Dedifferentiated amniotic fluid mesenchymal stem cell (primary cell): ENCODE measurements around the gene LIFR.
A peak's percentile ranks its signal among the peaks of the same experiment; 100 is the strongest.

ENCODE experiments used
- DNase-seq: peaks from one replicate; pipeline ENCODE4 v3.0.0-alpha.2; 2016; ENCODE audit errors: extremely low spot score

Gene LIFR

GRCh38 chr5:38551030-38552017 is 5.1 kb downstream of the LIFR start:
- DNase-seq = peak; percentile 67

GRCh38 chr5:38548064-38548759 is 8.2 kb downstream of the LIFR start:
- DNase-seq = no peak

DNA sequence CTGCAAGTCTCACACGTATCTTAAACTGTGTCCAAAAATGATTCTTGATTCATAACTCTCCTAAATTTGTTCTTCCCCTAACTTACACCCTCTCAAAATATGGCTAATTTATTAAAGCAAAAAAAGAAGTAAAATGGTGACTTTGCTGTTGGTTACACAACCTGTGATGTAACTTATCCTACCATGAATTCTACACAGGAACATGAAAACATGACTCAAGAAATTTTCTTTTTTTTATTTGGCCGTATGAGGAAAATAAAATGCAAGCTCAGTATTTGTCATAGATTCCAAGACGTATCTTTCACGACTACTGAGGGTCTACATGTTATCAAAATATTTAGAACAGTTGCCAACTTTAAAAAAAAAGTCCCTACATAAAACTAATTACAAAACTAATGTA is 9.2 kb downstream of the LIFR start:
- DNase-seq = no peak

DNA sequence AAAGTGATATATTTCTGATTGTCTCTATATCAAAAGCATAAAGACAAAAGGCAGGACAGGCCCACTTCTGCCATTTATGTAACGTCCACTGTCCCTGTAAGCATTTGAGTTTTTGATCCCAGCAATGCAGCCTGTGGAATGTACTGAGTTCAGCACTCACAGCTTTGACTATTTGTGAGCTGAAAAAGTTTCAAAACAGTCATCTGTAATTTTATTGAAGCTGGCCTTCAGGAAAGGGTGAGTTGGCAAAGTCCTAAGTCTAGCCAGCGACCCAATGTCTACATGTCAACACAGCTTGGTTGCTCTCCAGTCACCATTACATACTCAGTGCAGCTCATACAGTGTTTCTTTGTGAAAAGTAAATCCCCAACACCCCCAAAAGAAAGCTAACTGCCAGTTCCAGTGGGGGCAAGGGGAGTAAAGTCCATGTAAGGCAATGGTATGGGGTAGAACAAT is 9.7 kb downstream of the LIFR start:
- no peak for DNase-seq

- DNase-seq = no peak
Observed at GRCh38 chr5:38543886-38544285, 12.6 kb downstream of the LIFR start.

DNA sequence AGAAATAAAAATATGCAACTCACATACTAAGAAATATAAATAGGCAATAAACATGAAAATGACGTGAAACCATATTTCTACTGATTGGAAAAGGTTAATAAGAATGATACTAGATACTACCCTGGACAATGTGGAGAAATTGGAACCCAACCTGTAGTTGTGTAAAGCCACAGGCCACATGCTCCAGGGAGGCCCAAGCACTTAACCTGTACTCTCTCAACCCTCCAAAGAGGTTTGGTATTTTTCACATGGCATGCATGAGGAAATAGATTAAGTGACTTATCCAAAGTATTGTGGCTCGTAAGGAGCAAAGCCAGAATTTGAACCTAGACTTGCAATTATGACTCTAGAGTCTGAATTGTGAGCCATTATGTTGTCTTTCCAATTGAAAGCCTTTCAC is 13.4 kb downstream of the LIFR start:
- DNase-seq = no peak

GRCh38 chr5:38541174-38541725 is 15.2 kb downstream of the LIFR start:
- no peak for DNase-seq

DNA sequence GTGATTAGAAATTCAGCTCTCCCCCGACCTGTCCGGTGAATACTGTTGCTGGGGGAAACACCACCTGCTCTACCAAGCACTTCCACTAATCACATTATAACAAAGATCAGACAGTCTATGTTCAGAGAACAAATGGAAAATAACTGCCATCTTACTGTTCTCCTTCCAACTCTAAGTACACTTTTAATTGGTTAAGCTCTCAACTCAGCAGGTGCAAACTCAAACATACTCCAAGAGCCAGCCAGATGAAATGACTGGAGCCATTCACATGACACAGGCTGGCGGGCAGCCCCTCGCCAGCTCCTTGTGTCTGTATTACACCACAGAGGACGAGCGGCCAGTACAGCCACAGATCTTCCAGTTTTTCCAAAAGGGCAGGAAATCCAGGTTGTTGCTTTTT is 16.1 kb downstream of the LIFR start:
- no peak for DNase-seq

DNA sequence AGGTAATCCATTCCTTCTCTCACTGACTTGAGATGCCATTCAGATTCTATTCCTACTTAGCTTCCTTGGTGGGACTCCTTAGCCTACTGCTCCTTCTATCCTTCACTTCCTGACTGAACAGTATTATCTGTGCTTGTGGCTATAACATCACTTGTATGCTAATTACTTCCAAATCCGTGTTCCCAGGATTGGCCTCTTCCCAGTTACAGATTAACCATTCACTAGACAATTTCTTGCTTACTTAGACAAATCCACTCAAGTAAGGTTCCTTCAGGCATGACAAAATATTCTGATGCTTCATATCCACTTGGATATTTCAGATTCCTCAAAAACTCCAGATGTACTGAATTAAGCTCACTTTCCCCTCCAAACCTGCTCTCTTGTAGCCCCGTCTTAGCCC is 18.3 kb downstream of the LIFR start:
- DNase-seq = no peak

DNA sequence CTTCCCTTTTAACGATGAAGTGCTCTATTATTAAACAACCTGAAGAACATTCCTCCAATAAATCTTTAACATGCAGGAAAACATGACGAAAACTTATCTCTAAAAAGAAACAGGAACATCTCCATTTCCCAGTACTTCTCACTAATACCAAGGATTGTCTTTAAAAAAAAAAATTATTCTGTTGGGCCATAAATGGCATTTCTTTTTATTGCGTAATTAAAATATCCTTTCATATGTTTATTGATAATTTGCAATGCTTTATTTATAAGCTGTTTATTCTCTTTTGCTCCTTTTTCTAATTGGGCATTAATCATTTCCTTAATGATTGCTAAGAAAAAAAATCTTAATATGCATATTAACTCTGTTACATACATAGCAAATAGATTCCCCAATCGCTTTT is 18.9 kb downstream of the LIFR start:
- no peak for DNase-seq

- DNase-seq = no peak
Observed at GRCh38 chr5:38536968-38537367, 19.5 kb downstream of the LIFR start.

- DNase-seq = no peak
Observed at GRCh38 chr5:38535845-38536244, 20.6 kb downstream of the LIFR start.

- no peak for DNase-seq
Observed at GRCh38 chr5:38535248-38535750, 21.1 kb downstream of the LIFR start.

GRCh38 chr5:38534156-38534453 is 22.3 kb downstream of the LIFR start:
- DNase-seq = no peak

GRCh38 chr5:38533286-38534155 is 22.9 kb downstream of the LIFR start:
- no peak for DNase-seq

GRCh38 chr5:38532165-38532669 is 24.2 kb downstream of the LIFR start:
- DNase-seq = no peak

- DNase-seq = no peak
Observed at GRCh38 chr5:38531518-38531917, 24.9 kb downstream of the LIFR start.

DNA sequence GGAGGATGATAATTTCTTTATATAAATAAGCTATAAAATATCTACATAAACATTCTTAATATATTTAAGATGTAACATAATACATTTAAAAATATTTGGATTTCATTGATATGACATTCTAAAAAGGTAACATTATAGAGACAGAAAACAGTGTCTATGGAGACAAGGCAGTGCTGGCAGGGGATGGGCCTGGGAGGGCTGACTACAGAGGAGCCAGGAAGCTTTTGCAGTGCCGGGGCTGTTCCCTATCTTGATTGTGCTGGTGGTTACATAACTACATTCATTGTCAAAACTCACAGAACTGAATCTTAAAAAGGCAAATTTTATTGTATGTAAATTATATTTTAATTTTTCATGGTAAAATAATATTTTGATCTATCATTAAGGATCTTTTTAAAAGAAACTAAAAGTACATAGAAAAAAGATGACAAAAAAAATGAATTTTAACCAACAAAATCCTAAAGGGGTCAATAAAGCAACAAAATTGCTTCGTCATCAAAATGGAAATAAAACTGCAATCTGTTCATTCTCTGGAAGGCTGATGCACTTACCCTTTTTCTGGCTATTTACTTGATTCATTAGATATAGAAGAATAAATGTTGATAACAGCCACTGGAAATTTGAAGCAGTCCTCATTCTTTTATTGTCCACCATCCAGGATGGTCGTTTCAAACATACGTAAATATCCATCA is 26.3 kb downstream of the LIFR start:
- no peak for DNase-seq

DNA sequence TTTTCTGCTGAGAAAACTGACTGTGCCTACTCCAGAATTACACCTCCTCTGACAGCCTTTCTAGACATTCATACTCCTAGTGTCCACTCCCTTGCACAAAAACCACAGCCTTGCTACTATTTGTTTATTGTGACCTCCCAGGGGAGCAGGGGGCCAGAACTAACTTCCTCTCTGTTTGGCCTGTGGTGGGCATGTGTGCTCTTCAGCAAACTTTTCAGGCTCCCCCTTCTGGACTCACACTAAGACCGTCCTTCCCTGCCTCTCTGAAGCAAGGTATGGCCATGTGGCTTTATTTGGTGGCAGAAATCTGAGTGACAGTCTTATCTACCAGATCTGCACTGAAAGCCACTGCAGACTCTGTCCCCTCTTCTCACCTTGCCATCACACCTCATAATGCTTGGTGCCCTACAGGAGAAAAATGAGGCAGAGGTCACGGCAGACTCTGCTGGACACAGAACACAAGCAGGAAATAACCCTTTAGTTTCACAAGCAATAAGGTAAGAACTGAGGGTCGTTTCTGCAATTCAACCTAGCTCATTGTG is 28.2 kb downstream of the LIFR start:
- DNase-seq = no peak

- DNase-seq = no peak
Observed at GRCh38 chr5:38527475-38527874, 29.0 kb downstream of the LIFR start.

GRCh38 chr5:38524022-38524421 is 32.4 kb downstream of the LIFR start:
- DNase-seq = no peak
